HCT116 (cell line): ENCODE data around the gene AKAP12.
A peak's percentile ranks its signal among the peaks of the same experiment; 100 is the strongest.

Source experiments
- CBX3 ChIP-seq: IDR thresholded peaks from 2 replicates; pipeline ENCODE4 v1.6.1; 2012; ENCODE audit warnings: low read depth
- CTCF ChIP-seq, 3 experiments: fragments of 200-600 bp in 1 of 3; sonication (generic) in 1 of 3; IDR thresholded peaks in 2 of 3; conservative IDR thresholded peaks in 1 of 3; 2 replicates each; pipeline ENCODE4 v1.5.1; 2012 to 2017; ENCODE audit warnings: low read depth in 2 of 3, low read length in 2 of 3, antibody characterized with exemption in 1 of 3, borderline replicate concordance in 1 of 3, control low read depth in 1 of 3, mild to moderate bottlenecking in 1 of 3, mixed read lengths in 1 of 3, mixed run types in 1 of 3, moderate library complexity in 1 of 3; ENCODE audit not compliant: insufficient read depth in 1 of 3
- EZH2 ChIP-seq: fragments of 200-600 bp; sonication (generic); IDR thresholded peaks from 2 replicates; pipeline ENCODE4 v1.6.1; 2017; ENCODE audit warnings: antibody characterized with exemption, mixed run types
- POLR2A ChIP-seq: IDR thresholded peaks from 2 replicates; pipeline ENCODE4 v1.7.0; 2011; ENCODE audit warnings: borderline replicate concordance; ENCODE audit not compliant: insufficient read depth, insufficient read length; ENCODE audit errors: extremely low read depth

GRCh38 chr6:151213352-151213751 is 26.4 kb upstream of the AKAP12 start:
- TF ChIP-seq CTCF (IDR thresholded peaks at IDR 0.05 in 2 of 3, conservative IDR thresholded peaks at IDR 0.05 in 1 of 3; ENCODE audit: borderline replicate concordance in 1 of 3, insufficient read depth in 1 of 3, low read depth in 2 of 3, low read length in 2 of 3), result no peak
- TF ChIP-seq CBX3, result peak; percentile 34; the same call in 1 of the 2 replicates
- TF ChIP-seq POLR2A, result no peak
- no peak for TF ChIP-seq EZH2
